HCT116 (cell line): ENCODE results near the gene LEMD3.

Experiments
- CTCF ChIP-seq, 3 experiments: fragments of 200-600 bp in 1 of 3; sonication (generic) in 1 of 3; IDR thresholded peaks in 2 of 3; conservative IDR thresholded peaks in 1 of 3; 2 replicates each; pipeline ENCODE4 v1.5.1; 2012 to 2017; ENCODE audit warnings: low read depth in 2 of 3, low read length in 2 of 3, antibody characterized with exemption in 1 of 3, borderline replicate concordance in 1 of 3, control low read depth in 1 of 3, mild to moderate bottlenecking in 1 of 3, mixed read lengths in 1 of 3, mixed run types in 1 of 3, moderate library complexity in 1 of 3; ENCODE audit not compliant: insufficient read depth in 1 of 3
- EGR1 ChIP-seq: IDR thresholded peaks from 2 replicates; pipeline ENCODE4 v1.6.1; 2012; ENCODE audit warnings: low read depth
- EZH2 ChIP-seq: fragments of 200-600 bp; sonication (generic); IDR thresholded peaks from 2 replicates; pipeline ENCODE4 v1.6.1; 2017; ENCODE audit warnings: antibody characterized with exemption, mixed run types
- JUND ChIP-seq: IDR thresholded peaks from 2 replicates; pipeline ENCODE4 v1.6.1; 2012
- POLR2A ChIP-seq: IDR thresholded peaks from 2 replicates; pipeline ENCODE4 v1.7.0; 2011; ENCODE audit warnings: borderline replicate concordance; ENCODE audit not compliant: insufficient read depth, insufficient read length; ENCODE audit errors: extremely low read depth
- POLR2AphosphoS5 ChIP-seq: IDR thresholded peaks from 2 replicates; pipeline ENCODE4 v1.6.1; 2011; ENCODE audit warnings: mild to moderate bottlenecking, low read depth, low read length, moderate library complexity
- RAD21 ChIP-seq: IDR thresholded peaks from 2 replicates; pipeline ENCODE4 v1.6.1; 2012; ENCODE audit warnings: low read depth, mild to moderate bottlenecking
- SP1 ChIP-seq: IDR thresholded peaks from 2 replicates; pipeline ENCODE4 v1.6.1; 2012; ENCODE audit warnings: low read depth
- YY1 ChIP-seq: IDR thresholded peaks from 2 replicates; pipeline ENCODE4 v1.6.1; 2011; ENCODE audit warnings: low read length, low read depth, moderate library complexity, mild to moderate bottlenecking; ENCODE audit not compliant: insufficient replicate concordance; ENCODE audit errors: extremely low read depth
- ZBTB33 ChIP-seq: IDR thresholded peaks from 2 replicates; pipeline ENCODE4 v1.6.1; 2011; ENCODE audit warnings: mild to moderate bottlenecking, low read length, moderate library complexity; ENCODE audit not compliant: insufficient replicate concordance; ENCODE audit errors: extremely low read depth

- no peak for TF ChIP-seq POLR2A
- TF ChIP-seq POLR2AphosphoS5 = no peak
- no peak for TF ChIP-seq ZBTB33
- TF ChIP-seq CTCF (IDR thresholded peaks at IDR 0.05 in 2 of 3, conservative IDR thresholded peaks at IDR 0.05 in 1 of 3; ENCODE audit: borderline replicate concordance in 1 of 3, insufficient read depth in 1 of 3, low read depth in 2 of 3, low read length in 2 of 3) = no peak
- no peak for TF ChIP-seq EGR1
- no peak for TF ChIP-seq YY1
- TF ChIP-seq RAD21 = no peak
- TF ChIP-seq SP1 = no peak
- no peak for TF ChIP-seq JUND
- TF ChIP-seq EZH2 = no peak
These were observed 42.9 kb upstream of the LEMD3 start for GRCh38 chr12:65126482-65126881.
